ENCODE measurements around the gene PSMD11.

PSMD11 gene

GRCh38 chr17:32491371-32492263, 47.3 kb downstream of the PSMD11 start:
- DNase-seq = no peak

GRCh38 chr17:32492264-32492589, 47.9 kb downstream of the PSMD11 start:
- no peak for DNase-seq

- DNase-seq = no peak
Observed at GRCh38 chr17:32492648-32493289, 48.5 kb downstream of the PSMD11 start.

- no peak for DNase-seq
Observed at GRCh38 chr17:32493571-32493970, 49.3 kb downstream of the PSMD11 start.

DNA sequence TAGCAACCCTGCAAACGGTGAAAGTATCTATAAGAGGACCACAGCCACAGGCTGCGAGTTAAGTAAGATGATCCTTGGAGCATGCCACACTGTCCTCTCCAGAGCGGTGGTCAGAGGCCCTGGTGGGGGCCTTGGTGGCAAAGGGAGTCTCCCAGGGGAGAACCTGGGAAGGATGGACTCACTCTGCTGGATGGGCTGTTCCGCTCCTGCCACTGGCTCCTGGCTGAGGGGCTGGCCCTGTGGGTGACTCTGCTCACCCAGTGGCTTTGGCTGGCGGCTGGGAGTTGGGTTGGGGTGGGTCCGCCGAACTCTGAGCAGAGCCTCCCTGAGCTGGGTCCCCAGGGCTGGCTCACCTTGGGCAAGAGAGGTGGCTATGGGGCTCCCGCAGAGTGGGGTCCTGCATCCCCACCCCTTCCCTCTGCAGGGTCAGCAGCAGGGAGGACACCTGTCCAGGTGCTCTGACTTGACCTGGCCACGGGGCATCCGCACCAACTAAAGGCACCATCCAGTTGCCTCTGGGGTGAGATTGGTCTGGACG, 49.7 kb downstream of the PSMD11 start:
- no peak for DNase-seq

- no peak for DNase-seq
Observed at GRCh38 chr17:32494621-32495358, 50.5 kb downstream of the PSMD11 start.

DNA sequence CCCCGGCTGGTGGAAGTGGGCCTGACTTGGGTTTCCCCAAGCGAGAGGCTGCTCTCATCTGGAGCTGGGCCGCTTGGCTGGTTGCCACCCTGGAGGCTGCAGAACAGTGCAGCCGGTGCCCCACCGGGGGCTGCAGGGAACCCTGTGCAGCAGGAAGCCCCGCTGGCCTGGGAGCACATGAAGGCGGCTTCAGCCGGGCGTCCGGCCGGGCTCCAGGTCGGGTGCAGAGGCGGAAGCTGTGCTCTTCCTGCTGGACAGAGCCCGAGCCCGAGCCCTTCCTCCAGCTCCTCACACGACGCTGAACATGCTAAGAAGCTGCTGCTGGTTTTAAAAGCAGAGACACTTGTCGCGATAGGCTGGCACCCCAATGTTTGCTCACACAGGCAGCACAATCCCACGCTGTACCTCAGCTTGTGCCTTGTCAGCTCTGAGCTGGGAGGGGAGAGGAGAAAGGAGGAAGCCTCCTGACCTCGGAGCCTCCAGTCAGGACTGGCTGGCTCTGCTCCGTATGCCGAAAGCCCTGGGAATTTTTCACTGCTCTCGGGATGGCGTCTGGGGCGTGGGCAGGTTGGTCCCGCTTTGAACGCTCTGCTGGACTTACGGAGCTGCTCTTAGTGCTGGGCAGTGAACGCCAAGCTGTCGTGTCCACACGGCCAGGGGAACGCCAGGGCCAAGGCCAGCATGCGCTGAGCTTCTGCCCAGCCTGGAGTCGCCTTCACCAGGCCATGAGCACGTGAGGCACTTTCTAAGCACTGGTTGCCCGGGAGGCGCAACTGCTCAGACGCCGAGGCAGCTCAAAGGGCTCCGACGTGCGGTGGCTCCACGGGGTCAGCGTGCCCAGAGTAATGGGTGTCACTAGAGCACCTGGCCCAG, 51.3 kb downstream of the PSMD11 start:
- no peak for DNase-seq

GRCh38 chr17:32496395-32497073, 52.2 kb downstream of the PSMD11 start:
- DNase-seq = no peak

DNA sequence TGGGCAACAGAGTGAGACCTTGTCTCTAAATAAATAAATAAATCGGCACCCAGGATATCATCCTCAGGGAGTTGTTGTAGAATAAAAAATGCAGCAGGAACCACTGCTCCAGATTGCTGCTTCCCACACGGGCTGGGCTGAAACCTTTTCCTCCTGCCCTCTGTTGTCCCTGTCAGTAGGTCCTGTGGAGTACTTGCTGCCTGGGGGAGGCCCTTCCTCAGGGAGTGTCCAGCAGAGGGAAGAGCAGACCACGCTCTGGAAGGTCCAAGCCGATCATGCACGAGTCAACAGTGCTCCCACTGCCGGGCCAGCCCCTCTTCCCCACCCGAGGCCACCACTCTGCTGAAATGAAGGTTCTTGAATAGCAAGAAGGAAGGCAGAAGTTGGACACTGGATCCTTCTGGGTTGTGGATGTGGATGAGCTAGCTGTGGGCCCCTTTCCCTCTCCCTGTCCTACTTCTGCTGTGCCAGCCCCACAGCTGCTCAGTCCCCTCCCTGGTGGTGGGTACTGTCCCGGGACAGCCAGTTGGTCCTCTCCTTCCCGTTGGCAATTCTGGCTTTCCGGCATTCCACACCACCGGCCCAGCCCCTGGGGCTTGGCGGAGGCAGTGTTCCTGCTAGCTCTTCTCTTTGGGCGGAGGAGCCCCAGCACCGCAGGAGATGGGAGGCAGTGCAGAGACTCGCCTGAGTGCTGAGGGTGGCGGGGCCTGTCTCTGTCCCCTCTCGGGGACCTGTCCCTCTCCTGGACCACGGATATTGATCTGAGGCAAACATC, 53.3 kb downstream of the PSMD11 start:
- DNase-seq = no peak

- no peak for DNase-seq
Observed at GRCh38 chr17:32498391-32498790, 54.1 kb downstream of the PSMD11 start.

GRCh38 chr17:32502013-32502412, 57.7 kb downstream of the PSMD11 start:
- DNase-seq = no peak

GRCh38 chr17:32502710-32503109, 58.4 kb downstream of the PSMD11 start:
- DNase-seq = no peak

GRCh38 chr17:32503251-32504165, 59.2 kb downstream of the PSMD11 start:
- DNase-seq = no peak

DNA sequence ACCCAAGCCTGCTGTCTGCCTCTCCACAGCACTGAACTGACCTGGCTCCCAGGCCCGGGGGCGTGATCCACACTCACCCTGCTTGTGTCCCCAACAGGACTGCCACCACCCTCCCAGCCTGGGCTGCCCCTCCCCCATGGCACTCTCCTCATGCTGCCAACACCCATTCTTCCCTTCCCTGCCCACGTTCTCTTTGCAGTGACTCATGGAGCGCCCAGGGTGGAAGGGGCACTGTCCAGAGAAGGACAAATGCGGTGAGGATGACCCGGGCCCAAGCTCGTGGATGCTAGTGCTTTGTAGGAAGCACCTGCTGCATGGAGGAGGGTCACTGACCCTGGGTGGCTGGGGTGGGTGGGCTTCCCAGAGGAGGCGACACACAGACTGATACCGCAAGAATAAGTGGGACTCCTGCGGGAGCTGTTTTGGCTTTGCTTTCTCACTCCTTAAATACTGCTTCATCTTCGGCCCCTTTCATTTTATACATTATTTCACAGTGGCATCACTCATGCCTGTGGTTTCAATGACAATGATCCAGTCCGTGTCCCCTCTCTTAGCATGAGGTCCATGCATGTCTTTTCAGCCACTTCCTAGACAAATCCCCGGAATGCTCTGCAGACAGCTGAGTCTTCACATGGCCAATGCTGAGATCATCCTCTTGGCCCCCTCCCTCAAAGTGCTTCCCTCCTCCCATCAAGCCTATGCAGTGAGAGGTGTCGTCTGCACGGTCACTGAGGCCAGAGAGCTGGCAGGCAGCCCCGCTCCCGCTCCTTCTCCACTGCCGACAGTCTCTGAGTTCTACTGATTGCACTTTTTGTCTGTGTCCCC, 60.1 kb downstream of the PSMD11 start:
- DNase-seq = no peak

DNA sequence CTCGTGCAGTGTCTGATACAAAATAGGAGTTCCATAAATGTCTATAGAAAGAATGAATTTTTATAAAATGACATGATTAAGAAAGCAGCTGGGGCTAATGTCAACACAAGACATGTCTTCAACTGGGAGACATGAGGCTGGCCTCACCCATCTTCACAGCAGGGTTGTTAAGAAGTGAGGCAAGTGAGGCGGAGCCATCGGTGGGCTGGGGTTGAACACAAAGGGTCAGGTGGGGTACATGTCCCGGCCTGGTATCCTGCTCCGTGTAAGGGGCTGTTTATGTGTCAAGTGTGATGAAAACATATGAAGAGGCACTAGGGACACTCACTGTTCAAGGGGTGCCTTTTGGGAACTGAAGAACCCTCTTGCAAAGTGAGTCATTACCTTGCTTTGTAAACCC, 64.6 kb downstream of the PSMD11 start:
- no peak for DNase-seq

- no peak for DNase-seq
Observed at GRCh38 chr17:32510466-32510865, 66.2 kb downstream of the PSMD11 start.

DNA sequence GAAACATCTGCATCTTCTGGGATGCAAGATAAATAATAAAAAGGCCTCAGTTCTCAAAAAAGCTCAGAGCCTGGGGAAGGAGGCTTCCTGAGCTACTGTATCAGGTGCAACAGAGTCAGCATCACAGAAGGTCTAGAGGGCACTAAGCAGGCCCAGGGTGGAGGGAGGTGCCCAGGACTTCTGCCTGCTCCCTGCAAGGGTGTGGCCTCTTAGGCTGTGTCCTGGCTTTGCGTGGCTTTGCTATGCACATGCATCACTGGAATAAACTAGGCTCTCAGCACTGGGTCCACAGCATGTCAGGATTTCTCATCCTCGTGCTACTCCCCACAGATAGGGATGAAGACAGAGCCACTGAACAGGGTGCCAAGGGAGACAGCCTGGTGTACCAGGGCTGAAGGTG, 68.0 kb downstream of the PSMD11 start:
- no peak for DNase-seq

- DNase-seq = no peak
Observed at GRCh38 chr17:32513579-32513978, 69.3 kb downstream of the PSMD11 start.

GRCh38 chr17:32514606-32515005, 70.3 kb downstream of the PSMD11 start:
- DNase-seq = no peak

All from hematopoietic multipotent progenitor cell treated with erythropoietin and hydrocortisone succinate and interleukin-3 and kit ligand, for 8 days (in vitro differentiated cells).